HG03159 (cell line): Measurements from ENCODE around the gene RAET1E.
A peak's percentile ranks its signal among the peaks of the same experiment; 100 is the strongest.
"Not testable (repeated sequence)": the region's sequence is repeated elsewhere in the genome, so short reads cannot be mapped to it uniquely, and the experiment has no call there.

Experiments used
- ATAC-seq: cut with Tn5 transposase; IDR thresholded peaks from one replicate; pipeline ENCODE4 v1.9.1; 2021; ENCODE audit warnings: mild to moderate bottlenecking, moderate library complexity; ENCODE audit not compliant: unreplicated experiment

The RAET1E gene

DNA sequence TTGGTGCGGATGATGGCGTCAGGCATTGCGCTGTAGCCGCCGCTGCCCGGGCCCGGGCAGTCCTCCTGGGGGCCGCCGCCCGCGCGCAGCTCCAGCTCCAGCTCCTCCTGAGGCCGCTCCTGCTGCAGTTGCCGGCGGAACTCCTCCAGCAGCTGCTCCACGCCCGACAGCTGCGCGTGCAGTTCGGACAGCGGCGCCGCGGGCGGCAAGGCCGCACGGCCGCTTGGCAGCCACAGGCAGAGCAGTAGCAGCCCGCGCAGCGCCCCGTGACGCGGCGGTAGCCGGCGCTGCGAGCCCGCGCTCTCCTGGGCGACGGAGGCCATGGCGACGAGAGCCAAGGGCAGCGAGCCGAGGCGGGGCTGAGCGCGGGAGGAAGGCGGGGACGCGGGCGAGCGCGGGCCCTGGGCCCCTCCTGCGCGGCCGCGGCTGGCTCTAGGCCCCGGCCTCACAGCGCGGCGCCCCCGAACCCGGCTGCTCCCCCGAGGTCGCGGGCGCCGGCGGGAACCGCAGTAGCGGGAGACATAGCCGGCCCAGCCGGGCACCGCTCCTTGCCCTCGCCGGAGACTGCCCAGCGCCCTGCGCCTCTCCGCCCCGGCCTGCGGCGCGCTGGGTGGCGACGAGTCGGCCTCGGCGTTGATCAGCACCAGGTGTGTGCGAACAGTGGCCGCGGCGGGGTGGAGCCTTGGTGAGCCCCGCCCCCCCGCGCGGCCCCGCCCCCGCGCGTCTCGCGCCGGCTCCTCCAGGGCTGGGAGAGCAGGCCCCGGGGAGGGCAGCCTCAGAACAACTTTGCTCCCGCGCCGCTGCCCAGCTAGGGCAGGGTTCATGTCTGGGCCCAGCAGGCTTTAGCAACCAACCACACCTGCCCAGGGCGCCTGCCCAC, 34.0 kb downstream of the RAET1E start, which contains the start of gene LRP11:
TSS of gene LRP11 (minus strand) at position 662 of the 880 bp plus-strand sequence. CDS start at position 323, 339 bp downstream.
- peak; percentile 93 for ATAC-seq

DNA sequence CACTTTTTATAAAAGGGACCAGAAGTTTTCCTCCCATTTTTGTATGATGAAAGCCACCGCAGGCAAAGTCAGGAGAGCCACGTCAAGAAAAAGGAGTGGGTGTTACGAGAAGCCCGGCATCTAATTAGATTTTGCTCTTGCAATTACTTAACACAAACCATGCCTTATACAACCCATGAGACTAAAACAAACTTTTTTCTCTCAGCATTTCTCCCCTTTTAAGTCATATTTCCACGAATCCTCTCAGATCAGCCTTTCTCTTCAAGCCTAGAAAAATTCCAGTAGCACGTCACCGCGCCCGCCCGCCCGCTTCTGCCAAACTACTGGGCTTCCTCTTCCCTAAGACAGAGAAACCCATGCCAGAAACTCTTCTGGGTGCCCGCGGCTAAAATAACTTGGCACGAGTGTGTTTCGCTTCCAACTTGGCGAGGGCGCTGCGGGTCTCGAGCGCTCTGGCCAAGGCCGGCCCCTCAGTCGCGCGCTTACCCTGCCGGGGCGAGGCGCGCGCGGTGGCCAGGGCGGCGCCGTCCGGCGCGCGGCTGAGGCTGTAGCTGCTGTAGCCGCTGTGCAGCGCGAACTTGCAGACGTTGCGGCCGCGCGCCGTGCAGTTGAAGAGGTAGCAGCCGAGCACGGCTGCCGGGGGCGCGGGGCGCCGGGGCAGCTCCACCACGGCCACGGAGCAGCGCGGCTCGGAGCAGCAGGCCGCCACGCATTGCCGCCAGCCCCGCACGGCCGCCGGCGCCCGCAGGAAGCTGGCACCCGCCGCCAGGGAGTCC, 34.8 kb downstream of the RAET1E start:
- peak; percentile 22 for ATAC-seq

- ATAC-seq = not testable (repeated sequence)
Observed at GRCh38 chr6:149862424-149862738, 35.5 kb downstream of the RAET1E start.

GRCh38 chr6:149861603-149862423, 36.1 kb downstream of the RAET1E start:
- no peak for ATAC-seq

- ATAC-seq = no peak
Observed at GRCh38 chr6:149860834-149861602, 36.9 kb downstream of the RAET1E start.

DNA sequence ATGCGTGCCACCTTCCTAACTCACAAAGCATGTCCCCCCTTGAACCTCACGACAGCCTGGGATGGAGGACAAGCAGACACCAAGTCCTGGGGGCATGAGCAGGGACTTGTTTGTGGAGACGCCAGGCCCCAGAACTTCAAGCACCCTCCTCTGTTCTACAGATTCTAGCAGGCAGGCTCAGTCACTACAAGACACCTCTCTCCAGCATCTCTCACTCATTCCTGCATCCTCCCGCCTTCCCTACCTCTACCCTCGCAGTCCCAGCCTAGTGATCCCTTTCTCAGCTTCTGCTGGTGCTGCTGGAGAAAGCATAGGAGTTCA, 37.4 kb downstream of the RAET1E start:
- no peak for ATAC-seq

DNA sequence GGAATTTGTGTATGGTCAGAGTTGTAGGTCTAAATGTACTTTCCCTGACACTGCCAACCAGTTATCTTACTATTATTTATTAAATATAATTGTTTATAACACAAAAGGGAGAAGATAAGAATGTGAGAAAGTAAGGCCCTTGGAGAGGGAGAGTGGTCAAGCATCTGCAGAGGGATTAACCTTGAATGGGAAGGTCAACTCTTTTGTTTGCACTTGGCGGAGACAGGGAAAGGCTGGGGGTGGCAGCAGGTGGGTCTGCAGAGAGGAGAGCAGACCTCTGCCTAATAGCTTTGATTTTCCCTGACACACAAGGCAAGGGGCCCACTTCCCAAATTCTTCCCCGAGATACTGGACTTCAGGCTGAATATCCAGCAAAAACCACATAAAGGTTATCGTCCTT, 38.0 kb downstream of the RAET1E start:
- no peak for ATAC-seq

DNA sequence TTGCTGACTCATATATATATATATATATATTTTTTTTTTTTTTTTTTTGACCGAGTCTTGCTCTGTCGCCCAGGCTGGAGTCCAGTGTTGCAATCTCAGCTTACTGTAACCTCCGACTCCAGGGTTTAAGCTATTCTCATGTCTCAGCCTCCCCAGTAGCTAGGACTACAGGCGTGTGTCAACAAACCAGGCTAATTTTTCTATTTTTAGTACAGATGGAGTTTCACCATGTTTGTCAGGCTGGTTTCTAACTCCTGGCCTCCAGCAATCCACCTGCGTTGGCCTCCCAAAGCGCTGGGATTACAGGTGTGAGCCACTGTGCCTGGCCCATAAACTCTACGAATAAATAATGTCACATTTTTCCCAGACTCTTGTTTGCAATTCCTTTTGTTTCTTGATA, 38.5 kb downstream of the RAET1E start:
- no peak for ATAC-seq

- no peak for ATAC-seq
Observed at GRCh38 chr6:149857541-149857940, 40.4 kb downstream of the RAET1E start.

DNA sequence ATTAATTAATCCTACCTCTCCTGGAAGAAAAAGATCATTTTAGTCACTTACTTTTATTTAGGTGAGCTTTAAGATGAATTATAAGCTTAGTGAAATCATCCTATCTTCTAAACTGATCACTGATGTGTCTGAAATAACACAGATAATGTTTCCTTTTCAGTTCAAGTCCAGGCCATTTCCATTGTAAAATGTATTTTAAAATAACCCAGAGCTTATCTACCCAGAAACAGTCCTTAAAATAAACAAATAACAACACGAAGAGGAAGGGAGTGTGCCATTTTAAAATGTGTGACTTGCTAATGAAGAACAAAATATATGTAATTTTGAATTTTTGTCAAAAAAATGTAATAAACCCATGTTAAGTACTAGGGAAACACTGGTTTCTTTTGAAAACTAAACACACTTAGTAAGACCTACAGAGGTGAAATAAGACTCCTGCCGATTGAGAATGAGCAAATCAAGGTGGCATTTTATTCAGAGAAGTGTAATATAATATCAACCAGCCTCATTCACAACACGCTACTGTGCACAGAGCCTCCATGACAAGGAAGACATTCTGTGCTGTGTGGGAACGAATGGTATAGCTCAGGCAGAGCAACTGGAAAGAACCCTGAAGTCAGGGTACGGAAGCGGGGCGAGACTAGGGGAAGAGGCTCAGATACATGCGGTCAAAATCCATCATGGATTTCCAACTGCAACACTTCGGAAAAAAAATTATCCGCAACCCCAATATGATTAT, 41.5 kb downstream of the RAET1E start:
- no peak for ATAC-seq

DNA sequence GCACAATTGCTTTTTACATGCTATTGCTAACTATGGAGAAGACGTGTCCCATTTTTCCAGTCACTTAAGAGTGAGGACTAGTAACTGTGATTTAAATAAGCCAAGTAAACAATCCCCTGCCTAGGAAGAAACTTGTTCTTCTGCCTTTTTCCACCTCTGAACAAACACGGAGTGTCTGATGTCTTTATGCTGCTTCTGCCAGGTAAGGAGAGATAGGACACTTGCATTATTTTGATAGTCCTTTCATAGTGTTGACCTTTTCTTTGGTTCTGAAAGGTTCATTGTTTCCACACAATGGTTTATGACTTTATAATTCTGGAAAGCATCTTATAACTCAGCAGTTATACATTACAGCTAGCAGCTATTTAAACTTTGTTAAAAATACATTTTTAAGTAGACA, 42.2 kb downstream of the RAET1E start:
- ATAC-seq = no peak

- no peak for ATAC-seq
Observed at GRCh38 chr6:149855040-149855654, 42.8 kb downstream of the RAET1E start.

- ATAC-seq = no peak
Observed at GRCh38 chr6:149854532-149854931, 43.4 kb downstream of the RAET1E start.

DNA sequence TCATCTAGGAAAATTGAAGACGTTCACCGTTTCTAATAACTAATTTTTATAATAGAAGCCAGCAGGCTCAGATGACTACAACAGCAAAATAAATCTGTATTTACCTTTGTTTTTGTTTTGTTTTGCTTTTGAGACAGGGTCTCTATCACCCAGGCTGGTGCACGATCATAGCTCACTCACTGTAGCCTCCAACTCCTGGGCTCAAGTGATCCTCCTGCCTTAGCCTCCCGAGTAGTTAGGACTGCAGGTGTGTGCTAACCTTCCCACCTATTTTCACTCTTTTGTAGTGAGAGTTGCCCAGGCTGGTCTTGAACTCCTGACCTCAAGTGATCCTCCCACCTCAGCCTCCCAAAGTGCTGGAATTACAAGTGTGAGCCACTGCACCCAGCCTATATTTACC, 43.9 kb downstream of the RAET1E start:
- not testable (repeated sequence) for ATAC-seq

DNA sequence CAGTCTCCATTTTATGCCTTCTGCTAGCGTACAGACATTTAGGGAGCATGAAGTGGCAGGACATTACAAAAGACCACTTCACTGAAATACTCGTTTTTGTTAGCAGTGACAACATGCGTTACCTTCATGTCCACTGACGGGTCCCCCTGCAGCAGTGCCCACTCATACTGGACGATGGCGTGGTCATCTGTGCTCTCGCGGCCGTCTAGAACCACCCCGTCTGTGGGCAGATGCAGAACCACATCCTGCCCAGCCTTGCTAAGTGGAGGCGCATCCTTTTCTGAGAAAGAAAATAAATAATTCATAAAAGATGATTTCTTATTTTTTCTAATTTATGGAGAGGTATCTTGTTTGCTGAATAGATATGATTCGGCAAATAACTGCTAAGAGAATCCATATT, 45.0 kb downstream of the RAET1E start:
- ATAC-seq = no peak

- no peak for ATAC-seq
Observed at GRCh38 chr6:149852180-149852579, 45.7 kb downstream of the RAET1E start.

DNA sequence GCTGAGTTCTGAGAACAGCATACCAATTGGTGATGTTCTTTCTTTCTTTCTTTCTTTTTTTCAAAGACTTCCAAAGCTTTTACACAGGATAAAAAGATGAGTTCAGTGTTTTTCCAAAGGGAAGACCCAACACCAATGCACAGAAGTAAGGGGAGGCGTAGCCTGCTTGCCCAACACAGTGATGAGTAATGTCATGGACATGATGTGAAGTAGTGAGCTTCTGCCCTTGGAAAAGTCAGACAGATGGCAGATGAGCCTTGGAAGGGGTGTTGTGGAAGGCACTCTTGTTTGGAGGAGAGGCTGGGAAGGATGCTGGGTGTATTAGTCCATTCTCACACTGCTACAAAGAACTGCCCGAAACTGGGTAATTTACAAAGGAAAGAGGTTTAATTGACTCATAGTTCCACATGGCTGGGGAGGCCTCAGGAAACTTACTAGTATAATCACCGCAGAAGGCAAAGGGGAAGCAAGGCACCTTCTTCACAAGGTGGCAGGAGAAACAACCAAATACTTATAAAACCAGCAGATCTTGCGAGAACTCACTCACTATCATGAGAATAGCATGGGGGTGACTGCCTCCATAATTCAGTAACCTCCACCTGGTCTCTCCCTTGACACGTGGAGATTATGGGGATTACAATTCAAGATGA, 46.3 kb downstream of the RAET1E start:
- ATAC-seq = no peak

- ATAC-seq = not testable (repeated sequence)
Observed at GRCh38 chr6:149848343-149848742, 49.6 kb downstream of the RAET1E start.
